Measurements from ENCODE around the gene RSRP1. TPM values are rescaled to one million over a fixed set of nuclear protein-coding genes. Genes with fewer than 3 reads are reported as not detected.
"Not testable (repeated sequence)": the region's sequence is repeated elsewhere in the genome, so short reads cannot be mapped to it uniquely, and the experiment has no call there.

The RSRP1 gene
- total RNA-seq, 1 experiment from 2014 or later, result 39.0 TPM

DNA sequence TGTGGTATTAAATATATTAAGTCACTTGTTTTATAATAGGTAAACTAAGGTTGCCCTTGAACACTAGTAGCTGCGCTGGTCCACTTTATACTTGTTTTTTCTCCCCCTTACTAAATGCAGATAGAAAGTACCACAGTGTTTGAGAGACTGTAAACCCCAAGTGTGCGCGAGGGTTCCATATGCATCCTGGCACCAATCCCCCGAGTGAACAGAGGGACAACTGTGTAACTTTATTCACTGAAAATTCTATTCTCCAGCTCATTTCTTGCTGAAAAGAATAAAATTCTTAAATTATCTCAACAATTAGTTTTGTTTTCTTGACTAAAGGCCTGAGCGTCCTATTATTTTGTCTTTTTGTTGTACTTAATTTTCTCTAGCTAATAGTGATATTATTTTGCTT lies 1.9 kb downstream of the RSRP1 start:
- Histone ChIP-seq H3K4me1 (replicated peaks) (peaks cover 7% of the 10 kb centered on the region), H3K4me3 (peak overlapping the region; percentile 80), H3K27me3 (replicated peaks) (no peaks in the 10 kb centered on the region), H3K36me3 (peaks cover 68% of the 10 kb centered on the region), H3K9me3 (replicated peaks) (no peaks in the 10 kb centered on the region), H3K27ac (no peak overlapping the region)
- DNase-seq (ENCODE audit: low read depth in 1 of 2, low spot score in 2 of 2), result peak in 1 of 2 experiments; percentile 9

DNA sequence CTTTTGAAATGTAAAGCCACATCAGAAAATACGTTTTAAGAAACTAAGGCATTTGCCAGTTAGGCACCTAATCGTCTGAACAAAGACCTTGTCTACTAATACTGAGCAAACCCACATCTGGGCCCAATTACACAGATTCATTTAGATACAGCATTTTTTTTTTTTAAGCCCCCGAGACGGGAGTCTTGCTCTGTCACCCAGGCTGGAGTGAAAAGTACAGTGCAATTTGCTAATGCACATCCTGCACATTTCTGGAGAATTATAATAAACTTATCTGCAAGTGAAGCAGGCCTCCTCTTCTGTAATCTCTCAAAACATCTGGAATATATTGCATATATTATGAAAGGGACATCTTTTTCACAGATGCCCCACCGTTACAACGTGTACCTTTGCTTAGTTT lies 3.3 kb downstream of the RSRP1 start:
- Histone ChIP-seq H3K27ac (no peak overlapping the region), H3K27me3 (replicated peaks) (no peaks in the 10 kb centered on the region), H3K9me3 (replicated peaks) (no peaks in the 10 kb centered on the region), H3K36me3 (peaks cover 83% of the 10 kb centered on the region), H3K4me1 (replicated peaks) (peaks cover 18% of the 10 kb centered on the region), H3K4me3 (no peak overlapping the region)
- peak in 1 of 2 experiments; percentile 2 for DNase-seq (ENCODE audit: low read depth in 1 of 2, low spot score in 2 of 2)

- peak overlapping the region; percentile 37 for H3K27ac ChIP-seq
- H3K9me3 ChIP-seq (replicated peaks), result no peaks in the 10 kb centered on the region
- peak; percentile 88 to 89 for DNase-seq (ENCODE audit: low read depth in 1 of 2, low spot score in 2 of 2)
- no peaks in the 10 kb centered on the region for H3K27me3 ChIP-seq (replicated peaks)
- peaks cover 61% of the 10 kb centered on the region for H3K36me3 ChIP-seq
- H3K4me3 ChIP-seq, result peak overlapping the region; percentile 27
- peaks cover 14% of the 10 kb centered on the region for H3K4me1 ChIP-seq (replicated peaks)
Observed at GRCh38 chr1:25239681-25240541, 7.3 kb downstream of the RSRP1 start.

- Histone ChIP-seq H3K27me3 (replicated peaks) (no peaks in the 10 kb centered on the region), H3K4me1 (replicated peaks) (peaks cover 17% of the 10 kb centered on the region), H3K36me3 (peaks cover 43% of the 10 kb centered on the region), H3K27ac (no peak overlapping the region), H3K4me3 (no peak overlapping the region), H3K9me3 (replicated peaks) (no peaks in the 10 kb centered on the region)
- DNase-seq (ENCODE audit: low read depth in 1 of 2, low spot score in 2 of 2), result no peak
Observed at GRCh38 chr1:25238046-25238445, 9.2 kb downstream of the RSRP1 start.

DNA sequence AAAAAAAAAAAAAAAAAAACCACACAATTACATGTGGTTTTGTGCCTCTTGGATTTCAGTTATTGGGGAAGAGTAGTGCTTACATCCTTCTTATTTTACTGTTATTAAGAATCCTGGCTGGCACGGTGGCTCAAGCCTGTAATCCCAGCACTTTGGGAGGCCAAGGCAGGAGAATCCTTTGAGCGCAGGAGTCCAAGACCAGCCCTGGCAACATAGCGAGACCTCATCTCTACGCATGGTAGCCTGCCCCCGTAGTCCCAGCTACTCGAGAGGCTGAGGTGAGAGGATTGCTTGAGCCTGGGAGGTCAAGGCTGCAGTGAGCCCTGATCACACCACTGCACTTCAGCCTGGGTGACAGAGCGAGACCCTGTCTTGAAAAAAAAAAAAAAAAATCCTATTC lies 11.0 kb downstream of the RSRP1 start:
- not testable (repeated sequence) for H3K27me3 ChIP-seq (replicated peaks); H3K9me3 ChIP-seq (replicated peaks); H3K27ac ChIP-seq; DNase-seq (ENCODE audit: low read depth in 1 of 2, low spot score in 2 of 2); H3K4me3 ChIP-seq
- Histone ChIP-seq H3K36me3 (peaks cover 33% of the 10 kb centered on the region), H3K4me1 (replicated peaks) (peaks cover 27% of the 10 kb centered on the region)

DNA sequence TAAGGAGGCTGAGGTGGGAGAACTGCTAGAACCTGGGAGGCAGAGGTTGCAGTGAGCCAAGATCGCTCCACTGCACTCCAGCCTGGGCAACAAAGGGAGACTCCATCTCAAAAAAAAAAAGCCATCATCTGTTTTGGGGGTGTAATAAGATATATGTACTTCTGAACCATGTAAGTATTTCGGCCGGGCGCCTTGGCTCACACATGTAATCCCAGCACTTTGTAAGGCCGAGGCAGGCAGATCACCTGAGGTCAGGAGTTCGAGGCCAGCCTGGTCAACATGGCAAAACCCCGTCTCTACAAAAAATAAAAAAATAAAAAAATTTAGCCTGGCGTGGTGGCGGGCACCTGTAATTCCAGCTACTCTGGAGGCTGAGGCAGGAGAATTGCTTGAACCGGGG lies 11.8 kb downstream of the RSRP1 start:
- DNase-seq (ENCODE audit: low read depth in 1 of 2, low spot score in 2 of 2); H3K27me3 ChIP-seq (replicated peaks); H3K4me3 ChIP-seq; H3K9me3 ChIP-seq (replicated peaks); H3K27ac ChIP-seq: not testable (repeated sequence)
- H3K4me1 ChIP-seq (replicated peaks), result peaks cover 26% of the 10 kb centered on the region
- peaks cover 33% of the 10 kb centered on the region for H3K36me3 ChIP-seq

GRCh38 chr1:25232866-25233784 lies 14.1 kb downstream of the RSRP1 start:
- peak; percentile 73 to 85 for DNase-seq (ENCODE audit: low read depth in 1 of 2, low spot score in 2 of 2)
- Histone ChIP-seq H3K4me3 (peak overlapping the region; percentile 61), H3K9me3 (replicated peaks) (no peaks in the 10 kb centered on the region), H3K27ac (peak overlapping the region; percentile 92), H3K27me3 (replicated peaks) (no peaks in the 10 kb centered on the region), H3K4me1 (replicated peaks) (peaks cover 15% of the 10 kb centered on the region), H3K36me3 (peaks cover 37% of the 10 kb centered on the region)

GRCh38 chr1:25232027-25232865 lies 15.0 kb downstream of the RSRP1 start, which contains the start of gene SYF2:
TSS of gene SYF2 (minus strand) at chr1:25232502. CDS start at chr1:25232467, 35 bp downstream.
- Histone ChIP-seq H3K36me3 (peaks cover 44% of the 10 kb centered on the region), H3K4me1 (replicated peaks) (peaks cover 15% of the 10 kb centered on the region), H3K9me3 (replicated peaks) (no peaks in the 10 kb centered on the region), H3K27me3 (replicated peaks) (no peaks in the 10 kb centered on the region), H3K27ac (peak within 1 kb of the TSS; percentile 92), H3K4me3 (peak within 1 kb of the TSS; percentile 61)
- peak; percentile 92 to 94 for DNase-seq (ENCODE audit: low read depth in 1 of 2, low spot score in 2 of 2)

GRCh38 chr1:25223471-25223870 lies 23.8 kb downstream of the RSRP1 start:
- Histone ChIP-seq H3K36me3 (peaks cover 58% of the 10 kb centered on the region), H3K9me3 (replicated peaks) (no peaks in the 10 kb centered on the region), H3K4me1 (replicated peaks) (no peaks in the 10 kb centered on the region), H3K4me3 (no peak overlapping the region), H3K27ac (no peak overlapping the region), H3K27me3 (replicated peaks) (no peaks in the 10 kb centered on the region)
- no peak for DNase-seq (ENCODE audit: low read depth in 1 of 2, low spot score in 2 of 2)

DNA sequence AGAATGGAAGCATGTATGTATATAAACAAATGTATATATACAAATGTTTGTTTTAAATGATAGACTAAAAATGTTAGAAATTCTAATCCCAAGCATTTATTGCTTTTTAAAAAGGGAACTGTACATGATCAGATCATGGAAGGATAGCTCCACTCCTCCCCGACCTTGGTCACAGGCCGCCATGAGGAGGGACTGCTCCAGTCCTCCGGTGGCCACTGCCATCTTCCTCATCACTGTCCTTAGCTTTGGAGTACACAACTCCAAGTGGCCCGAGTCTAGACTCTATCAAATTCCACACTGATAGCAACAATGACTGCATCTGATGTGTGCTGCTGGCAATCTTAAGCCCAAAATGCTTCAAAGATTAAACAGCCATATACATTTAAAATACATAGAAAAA lies 24.6 kb downstream of the RSRP1 start:
- Histone ChIP-seq H3K9me3 (replicated peaks) (no peaks in the 10 kb centered on the region), H3K4me1 (replicated peaks) (no peaks in the 10 kb centered on the region), H3K27ac (no peak overlapping the region), H3K27me3 (replicated peaks) (no peaks in the 10 kb centered on the region), H3K4me3 (no peak overlapping the region), H3K36me3 (peaks cover 51% of the 10 kb centered on the region)
- DNase-seq (ENCODE audit: low read depth in 1 of 2, low spot score in 2 of 2), result no peak

GRCh38 chr1:25220666-25221065 lies 26.6 kb downstream of the RSRP1 start:
- no peaks in the 10 kb centered on the region for H3K27me3 ChIP-seq (replicated peaks)
- H3K4me1 ChIP-seq (replicated peaks), result no peaks in the 10 kb centered on the region
- H3K36me3 ChIP-seq, result peaks cover 36% of the 10 kb centered on the region
- H3K9me3 ChIP-seq (replicated peaks), result no peaks in the 10 kb centered on the region
- no peak overlapping the region for H3K4me3 ChIP-seq
- H3K27ac ChIP-seq, result no peak overlapping the region
- DNase-seq (ENCODE audit: low read depth in 1 of 2, low spot score in 2 of 2), result no peak

- no peaks in the 10 kb centered on the region for H3K9me3 ChIP-seq (replicated peaks)
- H3K27me3 ChIP-seq (replicated peaks), result no peaks in the 10 kb centered on the region
- no peaks in the 10 kb centered on the region for H3K4me1 ChIP-seq (replicated peaks)
- H3K27ac ChIP-seq, result no peak overlapping the region
- no peak overlapping the region for H3K4me3 ChIP-seq
- no peak for DNase-seq (ENCODE audit: low read depth in 1 of 2, low spot score in 2 of 2)
- H3K36me3 ChIP-seq, result peaks cover 32% of the 10 kb centered on the region
Observed at GRCh38 chr1:25219661-25220251, 27.5 kb downstream of the RSRP1 start.

All from SJSA1 (cell line).